CD4-positive, alpha-beta T cell treated with Interleukin-6 at 100 ng/mL for 8 hours (primary cell): ENCODE data around the gene CEACAM3.
"Not testable (repeated sequence)": the region's sequence is repeated elsewhere in the genome, so short reads cannot be mapped to it uniquely, and the experiment has no call there.

Experiments
- DNase-seq: peaks from one replicate; pipeline ENCODE4 v3.0.0-alpha.2; 2020; ENCODE audit warnings: mixed read lengths, low spot score

Gene CEACAM3

GRCh38 chr19:41796362-41796761 lies at the start of gene CEACAM3:
CEACAM3 (plus strand) TSS chr19:41796587; CDS start chr19:41796678, 91 bp downstream.
- no peak for DNase-seq

GRCh38 chr19:41746593-41747227 lies 49.7 kb upstream of the CEACAM3 start:
- peak; percentile 35 for DNase-seq

GRCh38 chr19:41748012-41748411 lies 48.4 kb upstream of the CEACAM3 start:
- DNase-seq = no peak

GRCh38 chr19:41750248-41751134 lies 45.9 kb upstream of the CEACAM3 start:
- not testable (repeated sequence) for DNase-seq

GRCh38 chr19:41753159-41753558 lies 43.2 kb upstream of the CEACAM3 start:
- DNase-seq = peak; percentile 66

- DNase-seq = peak; percentile 65
These were observed 42.4 kb upstream of the CEACAM3 start for GRCh38 chr19:41753936-41754529.

- DNase-seq = no peak
These were observed 41.0 kb upstream of the CEACAM3 start, which contains the start of gene CEACAM6 for GRCh38 chr19:41755328-41755913. CEACAM6 (plus strand) TSS chr19:41755530; CDS start chr19:41755639, 109 bp downstream.

GRCh38 chr19:41758846-41759245 lies 37.5 kb upstream of the CEACAM3 start:
- no peak for DNase-seq

- DNase-seq = no peak
These were observed 29.3 kb upstream of the CEACAM3 start for GRCh38 chr19:41767115-41767514.

GRCh38 chr19:41768105-41768504 lies 28.3 kb upstream of the CEACAM3 start:
- DNase-seq = not testable (repeated sequence)

GRCh38 chr19:41769608-41770007 lies 26.8 kb upstream of the CEACAM3 start:
- DNase-seq = no peak

GRCh38 chr19:41771410-41771809 lies 25.0 kb upstream of the CEACAM3 start:
- DNase-seq = no peak

- peak; percentile 52 for DNase-seq
These were observed 21.8 kb upstream of the CEACAM3 start for GRCh38 chr19:41774515-41774980.

- no peak for DNase-seq
These were observed 19.7 kb upstream of the CEACAM3 start for GRCh38 chr19:41776700-41777099.

GRCh38 chr19:41783612-41784011 lies 12.8 kb upstream of the CEACAM3 start:
- DNase-seq = no peak

- no peak for DNase-seq
These were observed 12.1 kb upstream of the CEACAM3 start for GRCh38 chr19:41784312-41784711.

GRCh38 chr19:41784743-41785142 lies 11.6 kb upstream of the CEACAM3 start:
- DNase-seq = no peak

GRCh38 chr19:41785653-41786052 lies 10.7 kb upstream of the CEACAM3 start:
- peak; percentile 81 for DNase-seq

GRCh38 chr19:41787055-41787454 lies 9.3 kb upstream of the CEACAM3 start:
- DNase-seq = no peak

GRCh38 chr19:41788518-41788917 lies 7.9 kb upstream of the CEACAM3 start:
- DNase-seq = not testable (repeated sequence)

GRCh38 chr19:41789053-41789452 lies 7.3 kb upstream of the CEACAM3 start:
- not testable (repeated sequence) for DNase-seq
